Kidney epithelial cell (primary cell): ENCODE data around the gene CNPY1. TPM values are rescaled to one million over a fixed set of nuclear protein-coding genes. Genes with fewer than 3 reads are reported as not detected.
"Not testable (repeated sequence)": the region's sequence is repeated elsewhere in the genome, so short reads cannot be mapped to it uniquely, and the experiment has no call there.

Experiments used
- DNase-seq: peaks from one replicate; pipeline ENCODE4 v3.0.0-alpha.2; 2010; ENCODE audit warnings: low read depth
- H3K27me3 ChIP-seq: 2 replicates; pipeline ENCODE4 v1.6.0; 2011; ENCODE audit warnings: low read length; ENCODE audit not compliant: control insufficient read depth, insufficient read depth
- H3K36me3 ChIP-seq: 2 replicates; pipeline ENCODE4 v1.5.1; 2011; ENCODE audit warnings: low read length; ENCODE audit not compliant: control insufficient read depth, insufficient read depth
- H3K4me3 ChIP-seq: 2 replicates; pipeline ENCODE4 v1.5.1; 2011; ENCODE audit warnings: low read depth, mild to moderate bottlenecking, control low read depth, low read length
- CTCF ChIP-seq: IDR thresholded peaks from 2 replicates; pipeline ENCODE4 v1.5.1; 2011; ENCODE audit warnings: mild to moderate bottlenecking, moderate library complexity, low read length, control low read depth, inconsistent platforms; ENCODE audit not compliant: insufficient read depth, poor library complexity, severe bottlenecking
- total RNA-seq: library from RNA; depleted of rRNA; stranded (reverse); fragments of >200 nt; gene quantifications from 2 replicates; pipeline ENCODE4 v1.2.3, GENCODE V29; 2015

Gene CNPY1
- total RNA-seq: not detected in 2 replicates

GRCh38 chr7:155546449-155546848 is at the start of gene CNPY1:
TSS of gene CNPY1 (minus strand) at chr7:155546559. CDS start at chr7:155545929, 630 bp downstream.
- H3K27me3 ChIP-seq, DNase-seq, H3K36me3 ChIP-seq, H3K4me3 ChIP-seq: not testable (repeated sequence)

- DNase-seq: no peak
- TF ChIP-seq CTCF: no peak
- no peaks in the 10 kb centered on the region for H3K36me3 ChIP-seq
- H3K27me3 ChIP-seq: peaks cover 7% of the 10 kb centered on the region
- no peak overlapping the region for H3K4me3 ChIP-seq
Measured at GRCh38 chr7:155594961-155595366, 48.6 kb upstream of the CNPY1 start.

GRCh38 chr7:155594163-155594732 is 47.9 kb upstream of the CNPY1 start:
- no peaks in the 10 kb centered on the region for H3K36me3 ChIP-seq
- H3K27me3 ChIP-seq: peaks cover 7% of the 10 kb centered on the region
- no peak for DNase-seq
- TF ChIP-seq CTCF: no peak
- H3K4me3 ChIP-seq: no peak overlapping the region

GRCh38 chr7:155593461-155594162 is 47.3 kb upstream of the CNPY1 start:
- no peak for DNase-seq
- no peak overlapping the region for H3K4me3 ChIP-seq
- no peaks in the 10 kb centered on the region for H3K36me3 ChIP-seq
- no peak for TF ChIP-seq CTCF
- H3K27me3 ChIP-seq: peaks cover 7% of the 10 kb centered on the region

GRCh38 chr7:155591055-155591775 is 44.9 kb upstream of the CNPY1 start:
- no peak for DNase-seq
- Histone ChIP-seq H3K36me3 (no peaks in the 10 kb centered on the region), H3K27me3 (peaks cover 10% of the 10 kb centered on the region), H3K4me3 (no peak overlapping the region)
- no peak for TF ChIP-seq CTCF

GRCh38 chr7:155590215-155591018 is 44.1 kb upstream of the CNPY1 start:
- Histone ChIP-seq H3K36me3 (no peaks in the 10 kb centered on the region), H3K27me3 (peaks cover 6% of the 10 kb centered on the region), H3K4me3 (no peak overlapping the region)
- DNase-seq: no peak
- no peak for TF ChIP-seq CTCF
